ENCODE measurements around the gene LHX3. TPM values are rescaled to one million over a fixed set of nuclear protein-coding genes. Genes with fewer than 3 reads are reported as not detected.

LHX3 gene
- total and polyA plus RNA-seq, 8 donors = not detected

GRCh38 chr9:136208675-136209074, 3.7 kb upstream of the LHX3 start:
- peaks cover 12 to 67% (median 62%) of the 10 kb centered on the region in 4 donors for H3K36me3 ChIP-seq
- TF ChIP-seq POLR2A (IDR thresholded peaks at IDR 0.05) (no peak), CTCF (IDR thresholded peaks at IDR 0.05) (no peak), EP300 (IDR thresholded peaks at IDR 0.05) (no peak), POLR2AphosphoS5 (IDR thresholded peaks at IDR 0.05) (no peak)
- H3K27me3 ChIP-seq = peaks cover 9 to 22% (median 21%) of the 10 kb centered on the region in 3 donors
- peaks cover 0 to 3% (median 2%) of the 10 kb centered on the region in 4 donors for H3K9me3 ChIP-seq
- no peak overlapping the region for H3K27ac ChIP-seq
- DNase-seq = no peak
- H3K4me3 ChIP-seq = no peak overlapping the region
- 83 to 90% (median 85%) methylated on average over 7 to 17 of the region's 17 CpGs for WGBS, 5 donors
- intact Hi-C loops (cut with DNase I; ENCODE audit: low total_unique reads) = no loop called here
- H3K4me1 ChIP-seq = peaks cover 0 to 9% (median 3%) of the 10 kb centered on the region in 4 donors

GRCh38 chr9:136207616-136208015, 2.7 kb upstream of the LHX3 start:
- no peak for TF ChIP-seq POLR2A (IDR thresholded peaks at IDR 0.05)
- TF ChIP-seq CTCF (IDR thresholded peaks at IDR 0.05) = no peak
- no peak for TF ChIP-seq POLR2AphosphoS5 (IDR thresholded peaks at IDR 0.05)
- no peak for TF ChIP-seq EP300 (IDR thresholded peaks at IDR 0.05)
- H3K4me3 ChIP-seq = no peak overlapping the region
- H3K9me3 ChIP-seq = no peaks in the 10 kb centered on the region
- WGBS, 5 donors = 85 to 89% (median 88%) methylated on average over 9 of the region's 9 CpGs
- H3K27me3 ChIP-seq = peaks cover 10 to 33% (median 31%) of the 10 kb centered on the region in 3 donors
- H3K27ac ChIP-seq = no peak overlapping the region
- intact Hi-C loops (cut with DNase I; ENCODE audit: low total_unique reads) = no loop called here
- H3K36me3 ChIP-seq = peaks cover 6 to 56% (median 52%) of the 10 kb centered on the region in 4 donors
- DNase-seq = no peak
- H3K4me1 ChIP-seq = peaks cover 0 to 18% (median 3%) of the 10 kb centered on the region in 4 donors

DNA sequence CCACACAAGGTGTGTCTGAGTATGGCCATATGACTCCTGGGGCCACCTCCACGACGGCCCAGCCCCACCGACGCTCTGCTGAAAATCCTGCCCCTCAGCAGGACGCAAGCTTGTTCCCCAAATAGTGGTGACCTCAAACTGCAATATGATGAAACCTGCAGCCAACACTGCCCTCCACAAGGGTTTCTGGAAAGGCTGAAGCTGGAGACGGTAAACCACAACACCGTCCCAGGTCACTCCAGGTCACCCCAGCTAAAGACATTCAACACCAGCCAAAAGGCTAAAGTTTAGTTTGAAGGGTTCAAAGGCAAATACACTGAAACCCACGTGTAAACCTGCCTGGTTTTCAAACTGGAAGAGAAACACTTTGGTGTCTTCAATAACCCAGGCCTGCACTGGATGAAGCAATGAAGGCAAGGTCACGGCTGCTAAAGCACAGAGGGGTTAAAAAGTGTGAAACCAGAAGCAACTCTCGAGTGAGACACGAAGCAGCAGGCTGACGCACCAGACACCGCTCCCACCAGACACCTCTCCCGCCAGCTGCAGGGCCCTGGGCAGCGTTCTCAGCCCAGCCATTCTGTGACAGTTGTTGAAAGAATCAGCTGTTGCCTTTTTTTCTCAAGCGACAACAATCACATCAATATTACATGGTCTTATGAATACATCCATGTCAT, 1.8 kb upstream of the LHX3 start:
- no peak for DNase-seq
- Histone ChIP-seq H3K4me3 (no peak overlapping the region), H3K36me3 (peaks cover 2 to 49% (median 43%) of the 10 kb centered on the region in 4 donors), H3K9me3 (no peaks in the 10 kb centered on the region), H3K27me3 (peaks cover 18 to 42% (median 40%) of the 10 kb centered on the region in 3 donors), H3K27ac (no peak overlapping the region), H3K4me1 (peaks cover 0 to 25% (median 4%) of the 10 kb centered on the region in 4 donors)
- intact Hi-C loops (cut with DNase I; ENCODE audit: low total_unique reads) = no loop called here
- TF ChIP-seq CTCF (IDR thresholded peaks at IDR 0.05) (no peak), POLR2AphosphoS5 (IDR thresholded peaks at IDR 0.05) (no peak), EP300 (IDR thresholded peaks at IDR 0.05) (no peak), POLR2A (IDR thresholded peaks at IDR 0.05) (no peak)
- 67 to 81% (median 80%) methylated on average over 16 of the region's 16 CpGs for WGBS, 5 donors

DNA sequence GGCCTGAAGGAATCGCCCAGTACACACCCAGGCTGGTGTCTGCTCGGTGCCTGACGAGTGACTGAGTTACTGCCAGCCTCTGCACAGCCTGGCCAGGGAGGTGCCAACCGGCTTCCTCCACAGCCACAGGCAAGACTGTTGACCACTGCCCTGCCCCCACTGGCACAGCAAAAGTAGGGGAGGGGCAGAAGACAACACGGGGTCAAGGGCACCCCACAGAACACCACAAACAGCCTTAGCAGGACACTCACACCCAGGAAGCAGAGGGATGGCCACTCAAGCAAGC, 722 bp upstream of the LHX3 start:
- peaks cover 27 to 53% (median 51%) of the 10 kb centered on the region in 3 donors for H3K27me3 ChIP-seq
- peaks cover 0 to 38% (median 32%) of the 10 kb centered on the region in 4 donors for H3K36me3 ChIP-seq
- peaks cover 0 to 27% (median 4%) of the 10 kb centered on the region in 4 donors for H3K4me1 ChIP-seq
- H3K4me3 ChIP-seq = no peak overlapping the region
- no peak for DNase-seq
- H3K27ac ChIP-seq = no peak overlapping the region
- intact Hi-C loops (cut with DNase I; ENCODE audit: low total_unique reads) = no loop called here
- WGBS, 5 donors = 75 to 90% (median 83%) methylated on average over 4 to 5 of the region's 5 CpGs; no CpG with 5 or more reads in 1 of the 5 donors
- TF ChIP-seq POLR2AphosphoS5 (IDR thresholded peaks at IDR 0.05) (no peak), CTCF (IDR thresholded peaks at IDR 0.05) (no peak), EP300 (IDR thresholded peaks at IDR 0.05) (no peak), POLR2A (IDR thresholded peaks at IDR 0.05) (no peak)
- H3K9me3 ChIP-seq = no peaks in the 10 kb centered on the region

All from stomach (tissue), 9 donors.